AG04450 (cell line): ENCODE measurements around the gene TSPYL1. TPM values are rescaled to one million over a fixed set of nuclear protein-coding genes. Genes with fewer than 3 reads are reported as not detected.

Experiments
- CTCF ChIA-PET: fragments of 300-600, 350-600 bp; formaldehyde crosslinking; extraction: SDS; loops from one replicate; lab custom pipeline; 2022; ENCODE audit warnings: antibody characterized with exemption, inconsistent platforms; lab: Charles Lee
- POLR2A ChIA-PET: fragments of 350-600 bp; formaldehyde crosslinking; extraction: SDS; loops from one replicate; lab custom pipeline; 2021; ENCODE audit warnings: antibody characterized with exemption, inconsistent platforms; lab: Yijun Ruan, JAX
- DNase-seq: peaks from one replicate; pipeline ENCODE4 v3.0.0-alpha.2; 2011; ENCODE audit warnings: low read depth, low spot score
- H3K27ac ChIP-seq: one replicate; pipeline ENCODE4 v1.5.1; 2012; ENCODE audit warnings: low read depth, low read length, control low read depth
- H3K27me3 ChIP-seq: one replicate; pipeline ENCODE4 v1.6.0; 2012; ENCODE audit warnings: low read length; ENCODE audit not compliant: control insufficient read depth, insufficient read depth
- H3K4me3 ChIP-seq: 2 replicates; pipeline ENCODE4 v1.5.1; 2011; ENCODE audit warnings: mild to moderate bottlenecking, low read depth, low read length, control low read depth
- H3K9me3 ChIP-seq: 2 replicates; pipeline ENCODE4 v1.5.1; 2012; ENCODE audit warnings: low read length; ENCODE audit not compliant: control insufficient read depth, insufficient read depth
- polyA plus RNA-seq: library from polyadenylated mRNA; depleted of rRNA; stranded (reverse); fragments of >200 nt; gene quantifications from 2 replicates; pipeline ENCODE4 v1.2.3, GENCODE V29; 2011
- TF ChIP-seq, protein P1 (sequence below): IDR thresholded peaks from 2 replicates; pipeline ENCODE4 v1.5.1; 2011; ENCODE audit warnings: low read depth, low read length, control low read depth, inconsistent platforms

Gene TSPYL1
- polyA plus RNA-seq, 1 experiment: 71.9 TPM

DNA sequence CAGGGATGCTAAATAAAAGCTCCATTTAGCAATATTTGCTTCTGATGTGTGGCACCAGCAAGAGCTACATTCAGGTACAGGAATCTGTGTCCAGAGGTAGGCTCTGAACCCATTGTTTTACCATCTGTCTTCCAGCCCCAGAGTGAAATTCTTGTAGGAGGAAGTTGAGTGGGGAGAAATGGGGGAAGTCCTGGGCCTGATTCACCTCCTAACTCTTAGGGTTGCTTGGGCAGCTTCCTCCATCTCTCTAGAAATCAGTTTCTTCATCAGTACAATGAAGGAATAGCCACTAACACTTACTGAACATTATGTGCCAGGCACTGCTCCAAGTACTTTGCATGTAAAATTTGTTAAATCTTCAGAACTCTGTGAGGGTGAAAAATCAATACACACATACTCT is 35.1 kb upstream of the TSPYL1 start:
- no peak for DNase-seq
- ChIA-PET POLR2A (no interaction called here), CTCF (interaction anchor here (3.2 kb wide), 1 partner anchor 27 kb away, joined by 14 read pairs; no protein-coding TSS in a partner anchor)
- H3K4me3 ChIP-seq: no peak overlapping the region
- H3K9me3 ChIP-seq: no peaks in the 10 kb centered on the region
- H3K27ac ChIP-seq: no peak overlapping the region
- no peaks in the 10 kb centered on the region for H3K27me3 ChIP-seq
- TF ChIP-seq, protein P1, sequence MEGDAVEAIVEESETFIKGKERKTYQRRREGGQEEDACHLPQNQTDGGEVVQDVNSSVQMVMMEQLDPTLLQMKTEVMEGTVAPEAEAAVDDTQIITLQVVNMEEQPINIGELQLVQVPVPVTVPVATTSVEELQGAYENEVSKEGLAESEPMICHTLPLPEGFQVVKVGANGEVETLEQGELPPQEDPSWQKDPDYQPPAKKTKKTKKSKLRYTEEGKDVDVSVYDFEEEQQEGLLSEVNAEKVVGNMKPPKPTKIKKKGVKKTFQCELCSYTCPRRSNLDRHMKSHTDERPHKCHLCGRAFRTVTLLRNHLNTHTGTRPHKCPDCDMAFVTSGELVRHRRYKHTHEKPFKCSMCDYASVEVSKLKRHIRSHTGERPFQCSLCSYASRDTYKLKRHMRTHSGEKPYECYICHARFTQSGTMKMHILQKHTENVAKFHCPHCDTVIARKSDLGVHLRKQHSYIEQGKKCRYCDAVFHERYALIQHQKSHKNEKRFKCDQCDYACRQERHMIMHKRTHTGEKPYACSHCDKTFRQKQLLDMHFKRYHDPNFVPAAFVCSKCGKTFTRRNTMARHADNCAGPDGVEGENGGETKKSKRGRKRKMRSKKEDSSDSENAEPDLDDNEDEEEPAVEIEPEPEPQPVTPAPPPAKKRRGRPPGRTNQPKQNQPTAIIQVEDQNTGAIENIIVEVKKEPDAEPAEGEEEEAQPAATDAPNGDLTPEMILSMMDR: no peak

DNA sequence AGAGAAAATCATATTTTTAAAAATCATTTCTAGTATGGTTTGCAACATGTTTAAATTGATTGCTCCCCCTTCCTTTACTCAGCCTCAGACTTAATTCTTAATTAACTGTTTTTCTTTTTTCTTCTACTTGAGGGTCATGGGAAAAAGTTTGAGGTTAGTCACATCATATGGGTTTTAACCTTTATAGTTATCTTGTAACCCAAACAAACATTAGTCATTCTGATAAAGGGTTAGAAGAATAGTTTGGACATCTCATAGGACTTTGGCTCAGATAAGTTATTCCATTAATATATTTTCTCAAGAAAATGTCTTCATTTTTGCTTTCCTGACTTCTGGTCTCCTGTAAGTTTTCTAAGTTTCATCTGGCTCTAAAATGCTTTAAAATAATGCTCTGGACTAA is 34.5 kb upstream of the TSPYL1 start:
- ChIA-PET POLR2A (no interaction called here), CTCF (interaction anchor here (1.3 kb wide), 1 partner anchor 46 kb away, joined by 3 read pairs; no protein-coding TSS in a partner anchor)
- DNase-seq: no peak
- Histone ChIP-seq H3K27me3 (no peaks in the 10 kb centered on the region), H3K4me3 (no peak overlapping the region), H3K27ac (no peak overlapping the region), H3K9me3 (no peaks in the 10 kb centered on the region)
- TF ChIP-seq, protein P1: no peak

DNA sequence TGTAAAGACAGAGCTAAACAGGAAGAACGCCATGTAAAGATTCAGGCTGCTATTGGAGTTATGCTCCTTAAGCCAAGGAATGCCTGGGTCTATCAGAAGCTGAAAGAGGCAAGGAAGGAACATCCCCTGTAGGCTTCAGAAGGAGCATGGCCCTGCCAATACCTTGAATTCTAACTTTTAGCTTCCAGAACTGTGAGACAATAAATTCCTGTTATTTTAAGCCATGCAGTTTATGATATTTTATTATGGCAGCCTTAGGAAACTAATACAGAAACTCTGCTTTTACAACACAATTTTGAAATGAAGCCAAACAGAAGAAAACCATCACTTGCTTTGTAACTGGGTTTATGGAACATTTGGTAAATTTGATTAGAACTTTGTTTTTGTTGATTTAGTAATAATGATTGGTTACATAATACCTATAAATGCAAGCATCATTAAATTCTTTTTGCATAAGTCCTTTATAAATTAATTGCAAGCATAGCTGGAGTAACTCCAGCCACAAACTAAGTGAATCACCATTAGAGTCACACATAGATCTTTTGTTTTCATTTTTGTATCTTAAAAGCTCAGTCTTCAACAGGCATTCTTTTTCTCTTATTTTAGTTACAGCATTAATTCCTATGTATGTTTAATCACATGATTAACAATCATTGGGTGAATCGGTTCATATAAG is 33.5 kb upstream of the TSPYL1 start:
- DNase-seq: no peak
- Histone ChIP-seq H3K27me3 (no peaks in the 10 kb centered on the region), H3K4me3 (no peak overlapping the region), H3K27ac (no peak overlapping the region), H3K9me3 (no peaks in the 10 kb centered on the region)
- TF ChIP-seq, protein P1: no peak
- POLR2A ChIA-PET: no interaction called here
- CTCF ChIA-PET: interaction anchor here (0.6 to 2.0 kb wide), 4 partner anchors 25 to 198 kb away, joined by 3 to 5 read pairs (median 3); partner anchors contain the start of gene CALHM5

DNA sequence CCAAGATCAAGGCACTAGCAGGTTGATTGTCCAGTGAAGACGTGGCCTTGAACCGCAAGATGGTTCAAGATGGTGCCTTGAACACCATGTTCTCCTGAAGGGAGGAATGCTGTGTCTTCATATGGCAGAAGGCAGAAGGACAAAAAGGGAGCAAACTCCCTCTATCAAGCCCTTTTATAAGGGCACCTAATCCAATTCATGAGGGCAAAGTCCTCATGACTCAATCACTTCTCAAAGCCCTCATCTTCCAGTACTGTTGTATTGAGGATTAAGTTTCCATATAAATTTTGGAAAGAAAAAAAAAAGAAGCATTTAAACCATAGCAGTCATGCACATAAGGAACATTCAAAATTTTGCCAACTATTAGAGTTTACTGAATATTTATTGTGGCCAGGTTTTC is 29.9 kb upstream of the TSPYL1 start:
- POLR2A ChIA-PET: no interaction called here

DNA sequence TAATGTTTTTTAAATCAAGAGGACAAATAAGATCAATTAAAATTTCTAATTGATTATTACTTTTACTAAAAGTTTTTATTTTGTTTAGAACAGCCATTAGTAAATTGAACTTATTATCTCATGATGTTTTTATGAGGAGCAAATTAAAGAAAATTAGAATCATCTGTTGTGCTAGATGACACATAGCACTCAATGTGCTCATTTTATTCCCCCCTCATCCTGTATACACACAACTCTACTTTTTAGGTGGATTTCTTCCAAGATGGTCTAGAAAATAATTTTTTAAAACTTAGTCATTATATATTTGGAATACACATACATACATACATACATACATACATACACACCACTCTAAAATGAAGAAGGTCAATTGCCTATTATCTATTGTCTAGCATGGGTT is 29.3 kb upstream of the TSPYL1 start:
- no peaks in the 10 kb centered on the region for H3K9me3 ChIP-seq
- TF ChIP-seq, protein P1: no peak
- ChIA-PET CTCF (no interaction called here), POLR2A (no interaction called here)
- no peak overlapping the region for H3K4me3 ChIP-seq
- H3K27me3 ChIP-seq: no peaks in the 10 kb centered on the region
- DNase-seq: no peak
- no peak overlapping the region for H3K27ac ChIP-seq

More for the DNA sequence above, 29.9 kb upstream of the TSPYL1 start:
- DNase-seq: no peak
- Histone ChIP-seq H3K4me3 (no peak overlapping the region), H3K27ac (no peak overlapping the region), H3K9me3 (no peaks in the 10 kb centered on the region), H3K27me3 (no peaks in the 10 kb centered on the region)
- CTCF ChIA-PET: no interaction called here
- TF ChIP-seq, protein P1: no peak
